OCI-LY7 (cell line): Measurements from ENCODE around the gene ACVR1B. TPM values are rescaled to one million over a fixed set of nuclear protein-coding genes. Genes with fewer than 3 reads are reported as not detected.
A peak's percentile ranks its signal among the peaks of the same experiment; 100 is the strongest.

Experiments used
- BruUV-seq: library from RNA; stranded (reverse); fragments of 400-500 nt; replicated peaks from 2 replicates; lab custom pipeline; 2021; lab: Mats Ljungman, UMichigan
- CTCF ChIA-PET: fragments of 300-600 bp; sonication (Branson Sonifier 250); formaldehyde crosslinking; loops from one replicate; lab custom pipeline; 2022; ENCODE audit warnings: antibody characterized with exemption; ENCODE audit not compliant: unreplicated experiment; lab: Charles Lee
- POLR2A ChIA-PET: fragments of 300-600 bp; sonication (Branson Sonifier 250); formaldehyde crosslinking; loops from one replicate; lab custom pipeline; 2022; ENCODE audit warnings: antibody characterized with exemption; lab: Charles Lee
- DNase-seq: peaks from one replicate; pipeline ENCODE4 v3.0.0-alpha.2; 2015; ENCODE audit warnings: low spot score
- H2AFZ ChIP-seq: fragments of 200-600 bp; sonication (generic), shearing (Covaris generic); 2 replicates; pipeline ENCODE4 v1.6.1; 2014; ENCODE audit warnings: mild to moderate bottlenecking, antibody characterized with exemption, low read length, moderate library complexity
- H3K27ac ChIP-seq: fragments of 200-600 bp; sonication (generic); 2 replicates; pipeline ENCODE4 v1.5.1; 2014; ENCODE audit warnings: mixed run types, low read depth, mild to moderate bottlenecking, moderate library complexity, low read length, inconsistent platforms; ENCODE audit not compliant: poor library complexity, severe bottlenecking
- H3K36me3 ChIP-seq: fragments of 200-600 bp; sonication (generic); 2 replicates; pipeline ENCODE4 v1.6.1; 2014; ENCODE audit warnings: mild to moderate bottlenecking, antibody characterized with exemption, low read length, moderate library complexity, mixed read lengths; ENCODE audit not compliant: insufficient read depth
- H3K4me1 ChIP-seq: fragments of 200-600 bp; sonication (generic); 2 replicates; pipeline ENCODE4 v1.5.1; 2014; ENCODE audit warnings: mild to moderate bottlenecking, low read length; ENCODE audit not compliant: insufficient read depth, poor library complexity, severe bottlenecking
- H3K4me2 ChIP-seq: fragments of 200-600 bp; sonication (generic); 2 replicates; pipeline ENCODE4 v1.6.1; 2014; ENCODE audit warnings: mild to moderate bottlenecking, low read length
- H3K4me3 ChIP-seq: fragments of 200-600 bp; sonication (generic); 2 replicates; pipeline ENCODE4 v1.5.1; 2014; ENCODE audit warnings: mild to moderate bottlenecking, low read depth, low read length; ENCODE audit not compliant: poor library complexity, severe bottlenecking
- H3K79me2 ChIP-seq: fragments of 200-600 bp; sonication (generic); 2 replicates; pipeline ENCODE4 v1.6.1; 2016; ENCODE audit warnings: low read depth, mild to moderate bottlenecking, low read length, moderate library complexity, mixed read lengths; ENCODE audit not compliant: insufficient read depth
- H3K9me2 ChIP-seq: fragments of 200-600 bp; sonication (generic); 2 replicates; pipeline ENCODE4 v1.6.1; 2016; ENCODE audit warnings: mild to moderate bottlenecking, low read length, mixed read lengths; ENCODE audit not compliant: insufficient read depth
- H3K9me3 ChIP-seq: fragments of 200-600 bp; sonication (generic); 2 replicates; pipeline ENCODE4 v1.6.1; 2014; ENCODE audit warnings: mild to moderate bottlenecking, mixed run types, low read length, mixed read lengths
- H4K20me1 ChIP-seq: fragments of 200-600 bp; sonication (generic); 2 replicates; pipeline ENCODE4 v1.6.1; 2014; ENCODE audit warnings: mild to moderate bottlenecking, antibody characterized with exemption, low read length, moderate library complexity, mixed read lengths; ENCODE audit not compliant: insufficient read depth
- EZH2phosphoT487 ChIP-seq: fragments of 200-600 bp; sonication (generic); IDR thresholded peaks from 2 replicates; pipeline ENCODE4 v1.6.1; 2018; ENCODE audit warnings: low read depth, borderline replicate concordance, mild to moderate bottlenecking, mixed run types, antibody characterized with exemption, low read length, moderate library complexity, mixed read lengths
- intact Hi-C: fragments of 100-400 bp; cut with micrococcal nuclease; formaldehyde crosslinking; loops from one replicate; pipeline ENCODE4 v1.10.0; 2022; ENCODE audit not compliant: unreplicated experiment
- total RNA-seq, 2 experiments: library from RNA; depleted of rRNA in 1 of 2; stranded (reverse); fragments of >200 nt in 1 of 2; shearing (Covaris generic) in 1 of 2; gene quantifications; 2 replicates each; pipeline ENCODE4 v1.2.3, GENCODE V29; 2014 to 2022
- TF ChIP-seq, protein P1 (sequence below): fragments of 200-600 bp; sonication (generic); conservative IDR thresholded peaks from 2 replicates; pipeline ENCODE4 v1.5.1; 2014; ENCODE audit warnings: mild to moderate bottlenecking, antibody characterized with exemption, low read length, moderate library complexity, mixed read lengths

ACVR1B gene
- total RNA-seq, 2 experiments from 2014 or later: 4.1 to 6.8 TPM

DNA sequence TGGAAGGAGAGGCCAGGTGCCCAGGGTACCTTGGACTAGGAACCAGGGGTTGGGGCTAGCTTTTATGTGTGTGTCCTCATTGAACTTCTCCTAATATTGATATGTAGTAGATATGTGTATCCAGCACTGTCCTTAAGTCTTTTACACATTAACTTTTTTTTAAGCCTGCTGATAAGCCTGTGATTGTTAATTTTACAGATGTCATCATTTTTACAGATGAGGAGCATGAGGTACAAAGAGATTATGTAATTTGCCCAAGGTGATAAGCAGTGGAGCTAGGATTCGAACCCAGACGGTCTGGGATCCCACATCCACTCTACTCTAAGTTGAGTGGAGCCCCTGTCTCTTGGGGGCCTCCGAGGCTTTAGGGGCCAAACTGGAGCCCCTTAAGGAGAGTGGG, 89.5 kb downstream of the ACVR1B start:
- Histone ChIP-seq H3K9me2 (no peaks in the 10 kb centered on the region), H2AFZ (no peak overlapping the region), H3K27ac (peak overlapping the region; percentile 69), H3K4me3 (no peak overlapping the region), H3K9me3 (no peaks in the 10 kb centered on the region), H3K4me1 (peaks cover 68% of the 10 kb centered on the region), H3K4me2 (peak overlapping the region; percentile 84), H3K36me3 (peaks cover 26% of the 10 kb centered on the region; the same call in 1 of the 2 replicates), H4K20me1 (no peaks in the 10 kb centered on the region), H3K79me2 (peaks cover 29% of the 10 kb centered on the region; the same call in 1 of the 2 replicates)
- no peak for TF ChIP-seq EZH2phosphoT487
- TF ChIP-seq, protein P1, sequence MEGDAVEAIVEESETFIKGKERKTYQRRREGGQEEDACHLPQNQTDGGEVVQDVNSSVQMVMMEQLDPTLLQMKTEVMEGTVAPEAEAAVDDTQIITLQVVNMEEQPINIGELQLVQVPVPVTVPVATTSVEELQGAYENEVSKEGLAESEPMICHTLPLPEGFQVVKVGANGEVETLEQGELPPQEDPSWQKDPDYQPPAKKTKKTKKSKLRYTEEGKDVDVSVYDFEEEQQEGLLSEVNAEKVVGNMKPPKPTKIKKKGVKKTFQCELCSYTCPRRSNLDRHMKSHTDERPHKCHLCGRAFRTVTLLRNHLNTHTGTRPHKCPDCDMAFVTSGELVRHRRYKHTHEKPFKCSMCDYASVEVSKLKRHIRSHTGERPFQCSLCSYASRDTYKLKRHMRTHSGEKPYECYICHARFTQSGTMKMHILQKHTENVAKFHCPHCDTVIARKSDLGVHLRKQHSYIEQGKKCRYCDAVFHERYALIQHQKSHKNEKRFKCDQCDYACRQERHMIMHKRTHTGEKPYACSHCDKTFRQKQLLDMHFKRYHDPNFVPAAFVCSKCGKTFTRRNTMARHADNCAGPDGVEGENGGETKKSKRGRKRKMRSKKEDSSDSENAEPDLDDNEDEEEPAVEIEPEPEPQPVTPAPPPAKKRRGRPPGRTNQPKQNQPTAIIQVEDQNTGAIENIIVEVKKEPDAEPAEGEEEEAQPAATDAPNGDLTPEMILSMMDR: no peak
- intact Hi-C loops: no loop called here
- ChIA-PET CTCF (interaction anchor here (0.6 to 1.3 kb wide), 2 partner anchors 29 to 40 kb away, joined by 3 to 4 read pairs; partner anchors contain the start of gene ATG101), POLR2A (interaction anchor here (0.9 kb wide), 1 partner anchor 10 kb away, joined by 3 read pairs; no protein-coding TSS in a partner anchor)
- DNase-seq: no peak
- BruUV-seq: no TSS peak

DNA sequence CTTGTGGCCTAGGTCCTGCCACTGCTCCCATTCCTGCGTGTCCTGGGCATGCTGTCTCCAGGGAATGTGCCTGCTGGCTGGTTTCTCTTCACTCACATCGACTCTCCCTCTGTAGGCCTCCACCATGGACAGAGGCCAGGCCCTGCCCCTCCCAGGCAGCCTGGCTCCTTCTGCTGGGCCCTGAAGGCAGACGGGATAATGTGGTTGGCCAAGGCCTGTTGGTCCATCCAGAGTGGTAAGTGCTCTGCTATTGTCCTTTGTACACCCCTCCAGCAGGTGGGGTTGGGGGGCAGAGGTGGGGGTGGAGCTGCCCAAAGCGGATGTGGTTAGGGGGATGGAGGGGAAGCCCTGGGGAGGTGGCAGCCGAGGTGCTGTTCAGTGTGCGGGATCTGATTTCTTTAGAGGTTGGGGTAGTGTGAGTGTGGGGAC, 90.2 kb downstream of the ACVR1B start:
- no TSS peak for BruUV-seq
- peak; percentile 87 for DNase-seq
- Histone ChIP-seq H4K20me1 (no peaks in the 10 kb centered on the region), H3K9me3 (no peaks in the 10 kb centered on the region), H3K4me2 (peak overlapping the region; percentile 84), H3K4me1 (peaks cover 62% of the 10 kb centered on the region), H3K36me3 (peaks cover 26% of the 10 kb centered on the region; the same call in 1 of the 2 replicates), H3K27ac (peak overlapping the region; percentile 69), H3K9me2 (no peaks in the 10 kb centered on the region), H3K79me2 (peaks cover 29% of the 10 kb centered on the region; the same call in 1 of the 2 replicates), H2AFZ (peak overlapping the region; percentile 13; the same call in 1 of the 2 replicates), H3K4me3 (peak overlapping the region; percentile 64)
- CTCF ChIA-PET: interaction anchor here (0.6 kb wide), 1 partner anchor 11 kb away, joined by 3 read pairs; no protein-coding TSS in a partner anchor
- intact Hi-C loops: loop anchor here (1.0 kb wide), 1 partner anchor 42 kb away; no protein-coding TSS in a partner anchor
- TF ChIP-seq, protein P1: peak; percentile 72
- no peak for TF ChIP-seq EZH2phosphoT487
- POLR2A ChIA-PET: interaction anchor here (0.9 to 1.4 kb wide), 2 partner anchors 9 to 11 kb away, joined by 3 to 4 read pairs; no protein-coding TSS in a partner anchor
